K562 (cell line): ENCODE data around the gene VGLL4.

ENCODE experiments used
- ETV6 ChIP-seq, 3 experiments: fragments of 150-350 bp in 1 of 3; sonication (generic) in 1 of 3; formaldehyde crosslinking in 1 of 3; IDR thresholded peaks; 2 replicates each; pipeline versions ENCODE4 v1.6.1 to v1.8.0; 2014 to 2022; ENCODE audit warnings: borderline replicate concordance in 2 of 3, low read depth in 2 of 3, antibody characterized with exemption in 1 of 3, low read length in 1 of 3, mild to moderate bottlenecking in 1 of 3, missing genetic modification reagents in 1 of 3
- JUNB ChIP-seq: fragments of 450-650 bp; formaldehyde crosslinking; conservative IDR thresholded peaks from 2 replicates; pipeline ENCODE4 v1.4.0; 2020; ENCODE audit warnings: mild to moderate bottlenecking
- PATZ1 ChIP-seq: fragments of 250-450 bp; sonication (Bioruptor Pico); IDR thresholded peaks from 2 replicates; pipeline ENCODE4 v1.5.0; 2020; ENCODE audit warnings: mild to moderate bottlenecking, borderline replicate concordance
- ZNF384 ChIP-seq: IDR thresholded peaks from 2 replicates; pipeline ENCODE4 v1.6.1; 2012; ENCODE audit warnings: low read depth, low read length, improper control_type of control experiment
- ZNF512 ChIP-seq: IDR thresholded peaks from 2 replicates; pipeline ENCODE4 v1.6.1; 2016; ENCODE audit warnings: missing genetic modification characterization, missing compliant biosample characterization
- TF ChIP-seq, protein P1 (sequence below): sonication (generic); formaldehyde crosslinking; IDR thresholded peaks from 2 replicates; pipeline ENCODE4 v1.9.0; 2022; ENCODE audit warnings: mild to moderate bottlenecking, missing genetic modification reagents
- TF ChIP-seq, protein P2 (sequence below), 3 experiments: IDR thresholded peaks in 2 of 3; conservative IDR thresholded peaks in 1 of 3; 2 replicates each; pipeline ENCODE4 v1.5.1; 2011 to 2012; ENCODE audit warnings: low read length in 3 of 3, mild to moderate bottlenecking in 3 of 3, control low read depth in 2 of 3, improper control_type of control experiment in 1 of 3, inconsistent platforms in 1 of 3, low read depth in 1 of 3, mixed read lengths in 1 of 3, moderate library complexity in 1 of 3; ENCODE audit not compliant: insufficient read depth in 2 of 3

- TF ChIP-seq PATZ1: no peak
- TF ChIP-seq, protein P1, sequence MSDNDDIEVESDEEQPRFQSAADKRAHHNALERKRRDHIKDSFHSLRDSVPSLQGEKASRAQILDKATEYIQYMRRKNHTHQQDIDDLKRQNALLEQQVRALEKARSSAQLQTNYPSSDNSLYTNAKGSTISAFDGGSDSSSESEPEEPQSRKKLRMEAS (CRISPR knock-in tag): no peak
- TF ChIP-seq, protein P2, sequence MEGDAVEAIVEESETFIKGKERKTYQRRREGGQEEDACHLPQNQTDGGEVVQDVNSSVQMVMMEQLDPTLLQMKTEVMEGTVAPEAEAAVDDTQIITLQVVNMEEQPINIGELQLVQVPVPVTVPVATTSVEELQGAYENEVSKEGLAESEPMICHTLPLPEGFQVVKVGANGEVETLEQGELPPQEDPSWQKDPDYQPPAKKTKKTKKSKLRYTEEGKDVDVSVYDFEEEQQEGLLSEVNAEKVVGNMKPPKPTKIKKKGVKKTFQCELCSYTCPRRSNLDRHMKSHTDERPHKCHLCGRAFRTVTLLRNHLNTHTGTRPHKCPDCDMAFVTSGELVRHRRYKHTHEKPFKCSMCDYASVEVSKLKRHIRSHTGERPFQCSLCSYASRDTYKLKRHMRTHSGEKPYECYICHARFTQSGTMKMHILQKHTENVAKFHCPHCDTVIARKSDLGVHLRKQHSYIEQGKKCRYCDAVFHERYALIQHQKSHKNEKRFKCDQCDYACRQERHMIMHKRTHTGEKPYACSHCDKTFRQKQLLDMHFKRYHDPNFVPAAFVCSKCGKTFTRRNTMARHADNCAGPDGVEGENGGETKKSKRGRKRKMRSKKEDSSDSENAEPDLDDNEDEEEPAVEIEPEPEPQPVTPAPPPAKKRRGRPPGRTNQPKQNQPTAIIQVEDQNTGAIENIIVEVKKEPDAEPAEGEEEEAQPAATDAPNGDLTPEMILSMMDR (IDR thresholded peaks at IDR 0.05 in 2 of 3, conservative IDR thresholded peaks at IDR 0.05 in 1 of 3; ENCODE audit: insufficient read depth in 2 of 3, low read depth in 1 of 3, low read length in 3 of 3): no peak
- TF ChIP-seq JUNB: no peak
- no peak for TF ChIP-seq ZNF384
- no peak for TF ChIP-seq ZNF512
- TF ChIP-seq ETV6 (IDR thresholded peaks at IDR 0.05; ENCODE audit: borderline replicate concordance in 1 of 2, low read depth in 2 of 2, low read length in 1 of 2): no peak
- no peak for TF ChIP-seq ETV6 (CRISPR knock-in tag; IDR thresholded peaks at IDR 0.05; ENCODE audit: borderline replicate concordance)
These were observed 5.0 kb upstream of the VGLL4 start for GRCh38 chr3:11648735-11649134.
